Endothelial cell of umbilical vein (primary cell): ENCODE measurements around the gene MME. TPM values are rescaled to one million over a fixed set of nuclear protein-coding genes. Genes with fewer than 3 reads are reported as not detected.

Experiments used
- BruUV-seq: library from RNA; stranded (reverse); fragments of 400-500 nt; replicated peaks from 2 replicates; lab custom pipeline; 2021; lab: Mats Ljungman, UMichigan
- CTCF ChIA-PET: fragments of 300-600, 350-600 bp; sonication (Branson Sonifier 250); formaldehyde crosslinking; loops from one replicate; lab custom pipeline; 2021; ENCODE audit warnings: antibody characterized with exemption, inconsistent platforms; lab: Charles Lee
- POLR2A ChIA-PET: fragments of 300-600, 350-600 bp; sonication (Branson Sonifier 250); formaldehyde crosslinking; loops from one replicate; lab custom pipeline; 2021; ENCODE audit warnings: antibody characterized with exemption, inconsistent platforms; lab: Charles Lee
- DNase-seq: peaks from one replicate; pipeline ENCODE4 v3.0.0-alpha.2; 2011; ENCODE audit warnings: low read depth, low spot score
- FAIRE-seq: peaks from 2 replicates; lab custom pipeline; 2011; peaks lifted over from hg19 to GRCh38; lab: Jason Lieb, UNC
- H2AFZ ChIP-seq: 2 replicates; pipeline ENCODE4 v1.6.0; 2012; ENCODE audit warnings: low read depth, low read length, control low read depth, inconsistent platforms
- H3K27ac ChIP-seq: 2 replicates; pipeline ENCODE4 v1.5.1; 2011; ENCODE audit warnings: low read depth, mild to moderate bottlenecking, control low read depth, low read length, moderate library complexity; ENCODE audit not compliant: insufficient read depth
- H3K27me3 ChIP-seq, 2 experiments: 2 replicates each; pipeline versions ENCODE4 v1.6.0 to v1.6.1; 2011; ENCODE audit warnings: low read length in 2 of 2, mixed read lengths in 1 of 2; ENCODE audit not compliant: control insufficient read depth in 2 of 2, insufficient read depth in 2 of 2
- H3K36me3 ChIP-seq, 2 experiments: 2 replicates in 1 of 2; 3 replicates in 1 of 2; pipeline ENCODE4 v1.5.1; 2011; ENCODE audit warnings: low read length in 2 of 2, mild to moderate bottlenecking in 1 of 2, moderate library complexity in 1 of 2; ENCODE audit not compliant: control insufficient read depth in 2 of 2, insufficient read depth in 2 of 2; ENCODE audit errors: extremely low read depth in 1 of 2
- H3K4me1 ChIP-seq: 3 replicates; pipeline ENCODE4 v1.5.1; 2011; ENCODE audit warnings: mild to moderate bottlenecking, low read length; ENCODE audit not compliant: control insufficient read depth, insufficient read depth; ENCODE audit errors: extremely low read depth
- H3K4me2 ChIP-seq: 2 replicates; pipeline ENCODE4 v1.6.1; 2011; ENCODE audit warnings: low read length, control low read depth, mixed read lengths; ENCODE audit not compliant: insufficient read depth
- H3K4me3 ChIP-seq, 3 experiments: fragments of 200-600 bp in 1 of 3; sonication (generic), shearing (Covaris generic) in 1 of 3; replicated peaks in 1 of 3; 2 replicates each; pipeline ENCODE4 v1.5.1; 2011 to 2016; ENCODE audit warnings: control low read depth in 3 of 3, low read length in 3 of 3, mild to moderate bottlenecking in 2 of 3, inconsistent platforms in 1 of 3, low read depth in 1 of 3, moderate library complexity in 1 of 3; ENCODE audit not compliant: insufficient read depth in 1 of 3
- H3K79me2 ChIP-seq: 2 replicates; pipeline ENCODE4 v1.6.0; 2012; ENCODE audit warnings: low read length, inconsistent platforms; ENCODE audit not compliant: control insufficient read depth, insufficient read depth
- H3K9ac ChIP-seq: replicated peaks from 2 replicates; pipeline ENCODE3; 2011; ENCODE audit warnings: low read length, control low read depth; ENCODE audit not compliant: insufficient read depth; ENCODE audit errors: extremely low read depth
- H3K9me1 ChIP-seq: replicated peaks from 3 replicates; pipeline ENCODE4 v1.6.0; 2011; ENCODE audit warnings: mild to moderate bottlenecking, low read length; ENCODE audit not compliant: control insufficient read depth, insufficient read depth; ENCODE audit errors: extremely low read depth
- H3K9me3 ChIP-seq: replicated peaks from 2 replicates; pipeline ENCODE4 v1.5.1; 2012; ENCODE audit warnings: low read length, inconsistent platforms; ENCODE audit not compliant: control insufficient read depth, insufficient read depth
- H4K20me1 ChIP-seq: replicated peaks from 2 replicates; pipeline ENCODE3; 2011; ENCODE audit warnings: mild to moderate bottlenecking, low read length; ENCODE audit not compliant: control insufficient read depth, insufficient read depth; ENCODE audit errors: extremely low read depth
- CTCF ChIP-seq, 2 donors: IDR thresholded peaks; 1 replicate in 1 of 2; 2 replicates in 1 of 2; pipeline ENCODE4 v1.5.1; 2011; ENCODE audit warnings: low read length in 2 of 2, mild to moderate bottlenecking in 2 of 2, moderate library complexity in 2 of 2, control low read depth in 1 of 2, inconsistent platforms in 1 of 2, low read depth in 1 of 2; ENCODE audit not compliant: insufficient read depth in 1 of 2; ENCODE audit errors: extremely low read depth in 1 of 2
- EZH2 ChIP-seq: IDR thresholded peaks from 2 replicates; pipeline ENCODE4 v1.6.1; 2012; ENCODE audit warnings: borderline replicate concordance, low read depth, mild to moderate bottlenecking, moderate library complexity, low read length, inconsistent platforms; ENCODE audit not compliant: severe bottlenecking
- FOS ChIP-seq: IDR thresholded peaks from 2 replicates; pipeline ENCODE4 v1.6.1; 2011; ENCODE audit warnings: mild to moderate bottlenecking, low read length, moderate library complexity, borderline replicate concordance; ENCODE audit not compliant: insufficient read depth
- GATA2 ChIP-seq: IDR thresholded peaks from 2 replicates; pipeline ENCODE4 v1.7.0; 2011; ENCODE audit warnings: low read depth, mild to moderate bottlenecking, moderate library complexity, mixed read lengths, low read length; ENCODE audit not compliant: insufficient read length, insufficient read depth
- JUN ChIP-seq: IDR thresholded peaks from 2 replicates; pipeline ENCODE4 v1.6.1; 2011; ENCODE audit warnings: borderline replicate concordance, low read depth; ENCODE audit not compliant: insufficient read length, insufficient read depth
- MAX ChIP-seq: IDR thresholded peaks from 2 replicates; pipeline ENCODE4 v1.6.1; 2011; ENCODE audit not compliant: insufficient read depth, insufficient read length
- MYC ChIP-seq: IDR thresholded peaks from one replicate; pipeline ENCODE4 v1.6.1; 2011; ENCODE audit warnings: mild to moderate bottlenecking, low read depth, low read length
- POLR2A ChIP-seq: IDR thresholded peaks from 2 replicates; pipeline ENCODE4 v1.6.1; 2012; ENCODE audit warnings: low read depth, mild to moderate bottlenecking, control low read depth, low read length
- POLR2AphosphoS5 ChIP-seq: IDR thresholded peaks from 2 replicates; pipeline ENCODE4 v1.6.1; 2012; ENCODE audit warnings: low read depth, mild to moderate bottlenecking, control low read depth, low read length, moderate library complexity; ENCODE audit not compliant: insufficient read depth
- dilution Hi-C: fragments of 300-500 bp; cut with MboI; formaldehyde crosslinking; loops from one replicate; pipeline ENCODE4 v1.15.0; 2019; ENCODE audit warnings: low sequenced_read_pairs; ENCODE audit not compliant: extremely low pct_ligation_motif_present
- intact Hi-C: fragments of 100-400 bp; cut with micrococcal nuclease; formaldehyde crosslinking; loops from one replicate; pipeline ENCODE4 v1.10.0; 2022
- polyA plus RNA-seq, 4 experiments: library from polyadenylated mRNA; depleted of rRNA in 3 of 4; stranded (reverse) in 3 of 4; unstranded in 1 of 4; fragments of >200 nt; gene quantifications; 2 replicates each; pipeline versions ENCODE4 v1.2.1 to v1.2.3, GENCODE V29; 2011 to 2012; ENCODE audit warnings: missing spikeins in 1 of 4
- total RNA-seq: library from RNA; stranded (reverse); gene quantifications from 2 replicates; pipeline ENCODE4 v1.2.3, GENCODE V29; 2021

The MME gene
- total and polyA plus RNA-seq, 2 donors (not counting 3 experiments of a cell fraction or from before 2014, with no cell fraction given), result 6.0 to 10.5 TPM

GRCh38 chr3:155031186-155031585 lies 48.9 kb upstream of the MME start:
- no peak overlapping the region for H3K27ac ChIP-seq

More at GRCh38 chr3:155031186-155031585, 48.9 kb upstream of the MME start:
- POLR2A ChIA-PET, result no interaction called here
- intact Hi-C loops, result no loop called here
- dilution Hi-C loops, result no loop called here
- H3K4me2 ChIP-seq, result no peak overlapping the region
- no TSS peak for BruUV-seq
- DNase-seq (no peak), FAIRE-seq (no peak)
- no peak overlapping the region for H3K9ac ChIP-seq
- H3K9me3 ChIP-seq, result no peaks in the 10 kb centered on the region
- CTCF ChIA-PET, result interaction anchor here (1.1 to 1.7 kb wide), 3 partner anchors 16 to 77 kb away, joined by 3 to 4 read pairs (median 3); no protein-coding TSS in a partner anchor
- H3K27me3 ChIP-seq, result no peaks in the 10 kb centered on the region
- H3K4me1 ChIP-seq, result peaks cover 10% of the 10 kb centered on the region
- no peaks in the 10 kb centered on the region for H3K36me3 ChIP-seq
- no peak overlapping the region for H2AFZ ChIP-seq
- H3K9me1 ChIP-seq, result no peaks in the 10 kb centered on the region
- no peak for TF ChIP-seq EZH2
- no peak for TF ChIP-seq POLR2AphosphoS5
- no peak for TF ChIP-seq JUN
- TF ChIP-seq MYC, result no peak
- no peak for TF ChIP-seq FOS
- no peak for TF ChIP-seq GATA2
- TF ChIP-seq POLR2A, result no peak
- no peak for TF ChIP-seq MAX
- no peak for TF ChIP-seq CTCF (IDR thresholded peaks at IDR 0.05; ENCODE audit: extremely low read depth in 1 of 2, insufficient read depth in 1 of 2, low read depth in 1 of 2, low read length in 2 of 2)
- no peaks in the 10 kb centered on the region for H3K79me2 ChIP-seq
- H4K20me1 ChIP-seq, result no peaks in the 10 kb centered on the region
- H3K4me3 ChIP-seq, result no peak overlapping the region
